Stimulated activated naive B cell treated with anti-CD40 and anti-IgM and Interleukin-4, amounts not matched to agents 10 μg/mL and 1 μg/mL and 100 μg/mL, for 72 hours (primary cell): ENCODE data around the gene HIBADH.
A peak's percentile ranks its signal among the peaks of the same experiment; 100 is the strongest.
"Not testable (repeated sequence)": the region's sequence is repeated elsewhere in the genome, so short reads cannot be mapped to it uniquely, and the experiment has no call there.

ENCODE experiments used
- ATAC-seq, 2 donors: fragments of 150-1000 bp; cut with Tn5 transposase; replicated peaks; 2 replicates each; pipeline ENCODE4 v1.10.0; 2021; ENCODE audit warnings: moderate library complexity in 1 of 2
- DNase-seq: peaks from one replicate; pipeline ENCODE4 v3.0.0; 2021
- H3K27ac Mint-ChIP-seq: one replicate; pipeline ENCODE4 v1.8.0; 2022; ENCODE audit warnings: mild to moderate bottlenecking, mixed read lengths
- H3K27me3 Mint-ChIP-seq, 2 donors: one replicate each; pipeline ENCODE4 v1.8.0; 2022; ENCODE audit warnings: mixed read lengths in 2 of 2
- H3K36me3 Mint-ChIP-seq, 2 donors: one replicate each; pipeline ENCODE4 v1.8.0; 2022; ENCODE audit warnings: mixed read lengths in 2 of 2, mild to moderate bottlenecking in 1 of 2
- H3K4me1 Mint-ChIP-seq, 2 donors: one replicate each; pipeline ENCODE4 v1.8.0; 2022; ENCODE audit warnings: mixed read lengths in 2 of 2, mild to moderate bottlenecking in 1 of 2
- H3K4me3 Mint-ChIP-seq, 2 donors: one replicate each; pipeline ENCODE4 v1.8.0; 2022; ENCODE audit warnings: mild to moderate bottlenecking in 2 of 2, mixed read lengths in 2 of 2, moderate library complexity in 1 of 2
- H3K9me3 Mint-ChIP-seq, 2 donors: one replicate each; pipeline ENCODE4 v1.8.0; 2022; ENCODE audit warnings: mixed read lengths in 2 of 2, mild to moderate bottlenecking in 1 of 2

HIBADH gene

GRCh38 chr7:27689591-27690164 lies 27.0 kb upstream of the HIBADH start:
- H3K4me1 Mint-ChIP-seq = peaks cover 0 to 6% of the 10 kb centered on the region in 2 donors
- peak; percentile 57 to 74 for ATAC-seq
- no peak for DNase-seq
- no peak overlapping the region for H3K27ac Mint-ChIP-seq
- H3K9me3 Mint-ChIP-seq = peaks cover 0 to 5% of the 10 kb centered on the region in 2 donors
- peaks cover 5 to 7% of the 10 kb centered on the region in 2 donors for H3K36me3 Mint-ChIP-seq
- peaks cover 11 to 14% of the 10 kb centered on the region in 2 donors for H3K27me3 Mint-ChIP-seq
- no peak overlapping the region for H3K4me3 Mint-ChIP-seq

GRCh38 chr7:27689150-27689549 lies 26.5 kb upstream of the HIBADH start:
- ATAC-seq (no peak), DNase-seq (no peak)
- peaks cover 0 to 5% of the 10 kb centered on the region in 2 donors for H3K9me3 Mint-ChIP-seq
- H3K4me3 Mint-ChIP-seq = no peak overlapping the region
- H3K27me3 Mint-ChIP-seq = peaks cover 11 to 14% of the 10 kb centered on the region in 2 donors
- peaks cover 5 to 7% of the 10 kb centered on the region in 2 donors for H3K36me3 Mint-ChIP-seq
- peaks cover 0 to 6% of the 10 kb centered on the region in 2 donors for H3K4me1 Mint-ChIP-seq
- H3K27ac Mint-ChIP-seq = no peak overlapping the region

DNA sequence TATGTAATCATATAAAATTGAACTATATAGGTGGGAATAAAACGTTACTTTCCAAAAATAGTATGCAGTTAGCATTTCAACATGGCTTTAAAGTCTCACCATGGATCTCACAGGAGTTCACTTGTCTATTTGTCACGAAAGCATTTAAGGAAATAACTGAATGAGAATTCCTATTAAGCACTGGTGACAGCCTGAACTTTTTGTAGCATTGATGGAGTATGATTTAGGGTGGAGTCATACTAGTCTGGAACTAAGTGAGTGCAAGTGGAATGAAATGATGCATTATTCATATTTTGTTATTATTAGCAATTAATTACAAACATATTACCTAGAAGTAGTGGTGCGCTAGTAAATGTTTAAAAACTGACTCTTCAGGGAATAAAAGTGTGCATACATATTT lies 26.0 kb upstream of the HIBADH start:
- Mint-ChIP-seq H3K27ac (no peak overlapping the region), H3K36me3 (peaks cover 5 to 7% of the 10 kb centered on the region in 2 donors), H3K4me3 (no peak overlapping the region)

DNA sequence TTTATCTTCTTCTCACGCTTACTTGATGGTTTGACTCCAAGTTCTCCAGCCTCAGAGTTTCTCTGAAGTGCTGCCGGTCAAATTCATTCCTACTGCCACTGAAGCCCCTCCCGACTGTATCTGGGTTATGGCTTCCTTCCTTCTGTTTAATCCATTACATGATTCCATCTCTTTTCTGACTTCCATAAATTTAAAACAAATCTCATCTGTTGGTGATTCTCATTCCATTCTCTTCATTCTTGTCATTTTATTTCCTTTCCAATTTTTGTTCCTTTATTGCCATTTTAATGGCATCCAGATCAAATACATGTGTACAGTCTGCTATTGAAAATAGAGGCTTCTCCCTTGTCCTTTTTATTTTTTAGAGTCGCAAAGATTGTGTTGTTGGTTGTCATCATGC lies 25.4 kb upstream of the HIBADH start:
- no peak for ATAC-seq
- Mint-ChIP-seq H3K9me3 (peaks cover 0 to 5% of the 10 kb centered on the region in 2 donors), H3K4me3 (no peak overlapping the region), H3K27me3 (peaks cover 11 to 14% of the 10 kb centered on the region in 2 donors), H3K27ac (no peak overlapping the region), H3K4me1 (peaks cover 0 to 6% of the 10 kb centered on the region in 2 donors), H3K36me3 (peaks cover 5 to 7% of the 10 kb centered on the region in 2 donors)
- DNase-seq = no peak

More for the DNA sequence above, 26.0 kb upstream of the HIBADH start:
- no peak for DNase-seq
- peaks cover 0 to 6% of the 10 kb centered on the region in 2 donors for H3K4me1 Mint-ChIP-seq
- no peak for ATAC-seq
- H3K27me3 Mint-ChIP-seq = peaks cover 11 to 14% of the 10 kb centered on the region in 2 donors
- peaks cover 0 to 5% of the 10 kb centered on the region in 2 donors for H3K9me3 Mint-ChIP-seq

GRCh38 chr7:27686315-27686714 lies 23.6 kb upstream of the HIBADH start:
- ATAC-seq (no peak), DNase-seq (no peak)
- H3K36me3 Mint-ChIP-seq = peaks cover 5 to 7% of the 10 kb centered on the region in 2 donors
- H3K4me3 Mint-ChIP-seq = no peak overlapping the region
- peaks cover 11 to 14% of the 10 kb centered on the region in 2 donors for H3K27me3 Mint-ChIP-seq
- peaks cover 0 to 6% of the 10 kb centered on the region in 2 donors for H3K4me1 Mint-ChIP-seq
- no peak overlapping the region for H3K27ac Mint-ChIP-seq
- H3K9me3 Mint-ChIP-seq = peaks cover 0 to 5% of the 10 kb centered on the region in 2 donors

DNA sequence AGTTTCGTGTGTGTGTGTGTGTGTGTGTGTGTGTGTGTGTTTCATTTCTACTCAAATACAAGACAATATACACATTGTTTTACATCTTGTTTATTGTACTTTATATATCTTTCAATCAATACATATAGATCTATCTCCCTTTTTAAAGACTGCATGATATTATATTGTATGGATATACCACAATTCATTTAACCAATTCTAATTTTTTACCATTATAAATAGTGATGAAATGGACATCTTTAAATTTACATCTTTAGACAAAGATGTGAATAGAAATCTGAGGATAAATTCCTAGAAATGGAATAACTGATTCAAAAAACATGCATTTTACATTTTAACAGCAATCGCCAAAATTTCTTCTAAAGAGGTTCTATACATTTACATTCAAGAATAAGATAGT lies 23.2 kb upstream of the HIBADH start:
- H3K4me1 Mint-ChIP-seq = peaks cover 0 to 6% of the 10 kb centered on the region in 2 donors
- ATAC-seq (no peak), DNase-seq (no peak)
- H3K27me3 Mint-ChIP-seq = peaks cover 11 to 14% of the 10 kb centered on the region in 2 donors
- H3K9me3 Mint-ChIP-seq = peaks cover 0 to 5% of the 10 kb centered on the region in 2 donors
- no peak overlapping the region for H3K27ac Mint-ChIP-seq
- H3K36me3 Mint-ChIP-seq = peaks cover 5 to 7% of the 10 kb centered on the region in 2 donors
- H3K4me3 Mint-ChIP-seq = no peak overlapping the region

DNA sequence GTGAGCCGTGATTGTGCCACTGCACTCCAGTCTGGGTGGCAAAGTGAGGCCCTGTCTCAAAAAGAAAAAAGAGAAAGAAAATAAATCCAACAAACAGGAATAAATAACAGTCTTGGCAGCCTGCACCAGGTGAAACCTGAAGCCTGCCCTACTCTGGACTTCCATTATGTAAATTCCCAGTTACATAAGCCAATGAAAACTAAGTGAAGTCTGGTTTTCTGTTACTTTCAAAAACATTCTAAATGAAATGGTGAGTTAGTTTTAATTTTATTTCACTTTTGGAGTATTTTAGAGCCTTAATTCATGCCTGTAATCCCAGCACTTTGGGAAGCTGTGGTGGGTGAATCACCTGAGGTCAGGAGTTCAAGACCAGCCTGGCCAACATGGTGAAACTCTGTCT lies 22.5 kb upstream of the HIBADH start:
- H3K36me3 Mint-ChIP-seq = peaks cover 5 to 7% of the 10 kb centered on the region in 2 donors
- peaks cover 0 to 5% of the 10 kb centered on the region in 2 donors for H3K9me3 Mint-ChIP-seq
- H3K4me3 Mint-ChIP-seq = no peak overlapping the region
- no peak for DNase-seq
- H3K4me1 Mint-ChIP-seq = peaks cover 0 to 6% of the 10 kb centered on the region in 2 donors
- peaks cover 11 to 14% of the 10 kb centered on the region in 2 donors for H3K27me3 Mint-ChIP-seq
- ATAC-seq = no peak
- H3K27ac Mint-ChIP-seq = no peak overlapping the region

DNA sequence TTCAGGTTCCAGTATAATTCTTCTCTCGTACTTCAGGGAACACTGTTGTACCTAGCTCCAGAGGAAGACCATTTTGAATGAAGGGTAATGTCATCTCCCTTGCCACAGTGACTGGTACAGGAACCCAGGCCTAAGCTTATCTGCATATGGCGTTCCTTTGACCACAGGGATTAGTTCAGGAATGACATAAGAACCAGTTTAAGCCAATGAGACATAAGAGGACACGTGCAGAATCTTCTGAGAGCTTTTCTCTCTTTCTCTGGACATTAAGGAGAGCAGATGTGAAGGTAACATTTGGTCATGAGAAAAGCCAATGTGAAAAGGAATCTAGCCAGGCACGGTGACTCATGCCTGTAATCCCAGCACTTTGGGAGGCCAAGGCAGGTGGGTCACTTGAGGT lies 21.8 kb upstream of the HIBADH start:
- peaks cover 0 to 5% of the 10 kb centered on the region in 2 donors for H3K9me3 Mint-ChIP-seq
- no peak for ATAC-seq
- H3K27ac Mint-ChIP-seq = no peak overlapping the region
- peaks cover 0 to 1% of the 10 kb centered on the region in 2 donors for H3K4me1 Mint-ChIP-seq
- DNase-seq = no peak
- no peak overlapping the region for H3K4me3 Mint-ChIP-seq
- H3K36me3 Mint-ChIP-seq = peaks cover 5 to 7% of the 10 kb centered on the region in 2 donors
- H3K27me3 Mint-ChIP-seq = peaks cover 10 to 13% of the 10 kb centered on the region in 2 donors

GRCh38 chr7:27680610-27681009 lies 17.9 kb upstream of the HIBADH start:
- Mint-ChIP-seq H3K9me3 (no peaks in the 10 kb centered on the region), H3K27me3 (peaks cover 0 to 7% of the 10 kb centered on the region in 2 donors), H3K36me3 (no peaks in the 10 kb centered on the region), H3K4me3 (no peak overlapping the region), H3K4me1 (no peaks in the 10 kb centered on the region), H3K27ac (no peak overlapping the region)
- ATAC-seq = no peak
- no peak for DNase-seq

DNA sequence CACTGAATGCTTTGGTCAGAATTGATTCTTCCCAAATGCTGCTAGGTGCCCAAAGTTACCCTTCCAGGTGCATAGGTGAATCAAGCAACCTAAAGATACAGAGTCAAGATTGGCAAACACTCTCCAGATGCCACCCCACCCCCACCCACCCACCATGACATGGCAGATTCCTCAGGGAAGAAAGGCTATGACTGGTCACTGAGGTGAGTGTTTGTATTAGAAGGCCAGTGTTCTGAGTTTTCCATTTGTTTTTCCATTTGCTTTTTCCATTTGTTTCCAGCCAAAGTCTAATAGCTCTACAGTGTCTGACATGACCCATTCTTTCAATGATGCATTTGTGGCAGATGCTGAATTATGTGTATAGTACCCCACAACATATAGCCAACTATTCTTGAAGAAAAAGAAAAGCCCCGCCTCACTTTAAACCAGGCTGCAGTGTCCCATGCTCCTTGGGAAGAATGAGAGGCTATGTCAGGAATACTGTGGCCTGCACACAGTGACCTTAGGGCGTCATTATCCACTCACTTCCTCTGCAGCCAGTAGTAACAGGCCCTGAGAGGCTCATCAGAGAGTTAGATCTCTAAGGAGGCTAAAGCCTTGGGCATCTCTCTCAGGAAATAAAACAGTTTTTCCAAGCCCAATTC lies 16.1 kb upstream of the HIBADH start:
- ATAC-seq = no peak
- Mint-ChIP-seq H3K4me3 (no peak overlapping the region), H3K9me3 (no peaks in the 10 kb centered on the region), H3K27ac (no peak overlapping the region), H3K36me3 (no peaks in the 10 kb centered on the region), H3K27me3 (peaks cover 0 to 7% of the 10 kb centered on the region in 2 donors), H3K4me1 (no peaks in the 10 kb centered on the region)
- DNase-seq = no peak

DNA sequence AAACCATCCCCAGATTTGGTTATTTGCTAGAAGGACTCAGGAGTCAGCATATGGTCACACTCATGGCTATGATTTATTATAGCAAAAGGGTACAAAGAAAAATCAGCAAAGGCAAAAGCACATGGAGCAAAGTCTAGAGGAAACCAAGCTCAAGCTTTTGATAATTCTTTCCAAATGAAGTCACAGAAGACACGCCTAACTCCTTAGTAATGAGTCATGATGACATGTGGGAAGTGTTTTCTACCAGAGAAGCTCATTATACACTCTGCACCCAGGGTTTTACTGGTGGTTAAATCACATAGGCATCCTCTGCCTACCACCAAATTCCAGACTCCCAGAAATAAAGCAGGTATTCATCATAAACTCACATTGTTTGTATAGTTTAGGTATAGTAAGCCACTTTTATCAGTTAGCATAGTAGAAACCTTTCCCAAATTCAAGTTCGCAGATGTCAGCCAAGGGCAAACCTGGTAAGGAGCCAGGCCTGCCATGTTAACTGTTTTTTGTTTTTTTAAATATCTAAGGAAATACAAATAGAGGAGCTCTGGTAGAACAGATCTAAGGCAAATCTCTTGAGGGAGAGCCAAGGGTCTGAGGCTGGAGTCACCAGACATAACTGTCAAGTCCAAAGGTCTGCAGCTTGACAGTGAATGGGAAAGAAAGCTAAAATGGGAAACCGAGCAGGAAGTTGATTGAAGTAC lies 15.4 kb upstream of the HIBADH start:
- H3K4me1 Mint-ChIP-seq = no peaks in the 10 kb centered on the region
- peaks cover 0 to 7% of the 10 kb centered on the region in 2 donors for H3K27me3 Mint-ChIP-seq
- H3K4me3 Mint-ChIP-seq = no peak overlapping the region
- H3K36me3 Mint-ChIP-seq = no peaks in the 10 kb centered on the region
- DNase-seq (no peak), ATAC-seq (no peak)
- no peak overlapping the region for H3K27ac Mint-ChIP-seq
- no peaks in the 10 kb centered on the region for H3K9me3 Mint-ChIP-seq

DNA sequence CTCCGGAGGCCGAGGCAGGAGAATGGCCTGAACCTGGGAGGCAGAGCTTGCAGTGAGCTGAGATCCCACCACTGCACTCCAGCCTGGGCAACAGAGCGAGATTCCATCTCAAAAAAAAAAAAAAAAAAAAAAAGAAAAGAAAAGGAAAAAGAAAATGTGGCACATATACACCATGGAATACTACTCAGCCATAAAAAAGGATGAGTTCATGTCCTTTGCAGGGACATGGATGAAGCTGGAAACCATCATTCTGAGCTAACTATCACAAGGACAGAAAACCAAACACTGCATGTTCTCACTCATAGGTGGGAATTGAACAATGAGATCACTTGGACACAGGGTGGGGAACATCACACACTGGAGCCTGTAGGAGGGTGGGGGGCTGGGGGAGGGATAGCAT lies 11.4 kb upstream of the HIBADH start:
- not testable (repeated sequence) for H3K9me3 Mint-ChIP-seq, H3K27me3 Mint-ChIP-seq, H3K27ac Mint-ChIP-seq, ATAC-seq, H3K4me1 Mint-ChIP-seq, H3K36me3 Mint-ChIP-seq, DNase-seq, H3K4me3 Mint-ChIP-seq

- no peak overlapping the region for H3K27ac Mint-ChIP-seq
- peaks cover 0 to 5% of the 10 kb centered on the region in 2 donors for H3K27me3 Mint-ChIP-seq
- no peaks in the 10 kb centered on the region for H3K4me1 Mint-ChIP-seq
- DNase-seq = no peak
- no peaks in the 10 kb centered on the region for H3K9me3 Mint-ChIP-seq
- H3K36me3 Mint-ChIP-seq = no peaks in the 10 kb centered on the region
- H3K4me3 Mint-ChIP-seq = no peak overlapping the region
- ATAC-seq = no peak
Measured at GRCh38 chr7:27671675-27672074, 9.0 kb upstream of the HIBADH start.

DNA sequence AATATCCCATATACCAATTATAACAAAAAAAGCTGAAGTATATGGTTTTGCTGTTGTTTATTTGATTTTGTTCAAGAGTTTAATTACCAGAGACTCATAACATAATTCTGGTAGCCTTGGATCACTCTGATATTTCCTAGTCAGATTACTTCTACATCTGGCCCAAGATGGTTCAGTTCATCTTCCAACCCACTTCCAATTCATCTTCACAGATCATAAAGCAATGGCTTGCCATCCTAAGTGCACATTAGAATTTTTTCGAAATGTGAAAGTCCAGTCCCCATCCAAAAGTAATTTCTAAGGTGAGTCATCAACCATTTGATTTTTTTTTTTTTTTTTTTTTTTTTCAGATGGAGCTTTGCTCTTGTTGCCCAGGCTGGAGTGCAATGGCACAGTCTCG lies 8.0 kb upstream of the HIBADH start:
- DNase-seq (no peak), ATAC-seq (no peak)
- peaks cover 0 to 5% of the 10 kb centered on the region in 2 donors for H3K27me3 Mint-ChIP-seq
- H3K36me3 Mint-ChIP-seq = no peaks in the 10 kb centered on the region
- no peak overlapping the region for H3K27ac Mint-ChIP-seq
- H3K4me3 Mint-ChIP-seq = no peak overlapping the region
- H3K4me1 Mint-ChIP-seq = no peaks in the 10 kb centered on the region
- H3K9me3 Mint-ChIP-seq = no peaks in the 10 kb centered on the region

GRCh38 chr7:27670177-27670576 lies 7.5 kb upstream of the HIBADH start:
- peaks cover 0 to 5% of the 10 kb centered on the region in 2 donors for H3K27me3 Mint-ChIP-seq
- no peaks in the 10 kb centered on the region for H3K9me3 Mint-ChIP-seq
- H3K4me1 Mint-ChIP-seq = no peaks in the 10 kb centered on the region
- no peak for DNase-seq
- ATAC-seq = no peak
- H3K4me3 Mint-ChIP-seq = no peak overlapping the region
- no peaks in the 10 kb centered on the region for H3K36me3 Mint-ChIP-seq
- H3K27ac Mint-ChIP-seq = no peak overlapping the region
